NCI-H146 (cell line): ENCODE measurements around the gene RIPOR1.

Source experiments
- DNase-seq: peaks from one replicate; lab custom pipeline; 2025; lab: John Stamatoyannopoulos, UW

The RIPOR1 gene

GRCh38 chr16:67555795-67556212 lies 27.2 kb downstream of the RIPOR1 start:
- DNase-seq: no peak

DNA sequence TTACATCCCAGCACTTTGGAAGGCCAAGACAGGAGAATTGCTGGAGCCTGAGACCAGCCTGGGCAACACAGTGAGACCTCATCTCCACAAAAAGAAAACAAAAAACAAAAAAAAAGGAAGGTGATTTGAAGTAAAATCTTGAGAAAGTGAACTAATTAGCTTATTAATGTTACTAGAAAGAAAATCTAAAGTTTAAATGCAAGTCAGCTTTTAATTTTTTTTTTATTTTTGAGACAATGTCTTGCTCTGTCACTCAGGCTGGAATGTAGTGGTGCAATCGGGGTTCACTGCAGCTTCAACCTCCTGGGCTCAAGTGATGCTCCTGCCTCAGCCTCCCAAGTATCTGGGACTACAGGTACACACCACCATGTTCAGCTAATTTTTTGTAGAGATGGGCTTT lies 30.2 kb downstream of the RIPOR1 start:
- DNase-seq: no peak

DNA sequence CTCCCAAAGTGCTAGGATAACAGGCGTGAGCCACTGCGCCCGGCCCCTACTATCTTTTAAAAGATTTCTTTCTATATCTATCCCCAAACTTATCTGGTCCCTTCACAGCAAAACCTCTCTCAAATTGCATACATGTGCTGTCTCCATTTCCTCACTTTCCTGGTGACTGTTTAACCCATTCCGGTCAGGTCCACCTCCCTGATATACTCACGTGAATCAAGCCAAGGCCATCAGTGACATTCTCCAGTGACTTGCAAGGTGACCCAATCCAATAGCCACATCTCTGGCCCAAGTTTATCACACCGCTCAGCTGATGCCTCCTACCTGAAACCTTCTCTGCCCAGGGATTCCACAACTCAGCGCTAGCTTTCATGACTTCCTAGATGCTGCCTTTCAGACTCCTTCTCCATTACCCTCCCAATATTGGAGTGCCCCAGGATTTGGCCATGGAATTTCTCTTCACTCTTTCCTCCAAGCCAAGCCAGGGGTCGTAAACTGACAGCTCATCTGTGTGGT lies 32.3 kb downstream of the RIPOR1 start:
- DNase-seq: no peak

DNA sequence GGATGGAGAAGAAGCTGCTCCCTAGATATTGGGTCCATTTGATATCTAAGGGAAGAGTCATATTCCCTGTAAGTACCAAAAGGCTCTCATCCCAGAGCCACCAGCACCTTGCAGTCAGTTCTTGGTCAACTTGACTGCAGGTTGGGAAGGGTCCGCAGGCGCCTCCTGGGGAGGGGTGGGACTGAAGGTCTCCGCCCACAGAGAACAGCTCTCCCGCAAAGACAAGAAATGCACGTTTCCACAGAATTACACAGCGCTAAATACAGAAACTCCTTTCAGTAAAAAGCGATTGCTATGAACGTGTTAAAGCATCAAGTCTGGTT lies 32.8 kb downstream of the RIPOR1 start:
- DNase-seq: peak; percentile 49

- DNase-seq: peak; percentile 97
Observed at GRCh38 chr16:67561824-67562525, 33.3 kb downstream of the RIPOR1 start.

DNA sequence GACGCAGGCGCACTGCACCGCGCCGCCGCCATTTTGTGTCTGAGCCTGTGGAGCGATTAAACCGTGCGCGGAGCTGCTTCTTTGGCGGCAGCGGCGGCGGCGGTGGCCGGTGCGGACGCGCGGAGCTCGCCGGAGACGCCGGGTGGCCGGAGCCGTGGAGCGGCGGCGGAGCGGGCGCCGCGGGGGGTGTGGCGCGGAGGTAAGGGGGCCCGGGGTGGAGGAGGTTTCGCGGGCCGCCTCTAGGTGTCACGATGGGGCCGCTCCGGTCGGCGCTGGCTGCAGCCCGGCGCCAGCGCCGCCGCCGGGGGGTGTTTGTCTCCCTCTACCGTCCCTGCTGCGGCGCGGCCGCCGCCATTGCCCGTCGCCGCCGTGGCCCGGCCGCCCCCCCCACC lies 33.9 kb downstream of the RIPOR1 start, which contains the start of gene CTCF:
Gene CTCF, plus strand, starts transcription at position 1 of the 392 bp plus-strand sequence. CDS start 48,307 bp downstream, outside the sequence.
- peak; percentile 73 for DNase-seq

- DNase-seq: peak; percentile 62
Observed at GRCh38 chr16:67562918-67563707, 34.5 kb downstream of the RIPOR1 start.

GRCh38 chr16:67563708-67564468 lies 35.3 kb downstream of the RIPOR1 start:
- DNase-seq: peak; percentile 20

DNA sequence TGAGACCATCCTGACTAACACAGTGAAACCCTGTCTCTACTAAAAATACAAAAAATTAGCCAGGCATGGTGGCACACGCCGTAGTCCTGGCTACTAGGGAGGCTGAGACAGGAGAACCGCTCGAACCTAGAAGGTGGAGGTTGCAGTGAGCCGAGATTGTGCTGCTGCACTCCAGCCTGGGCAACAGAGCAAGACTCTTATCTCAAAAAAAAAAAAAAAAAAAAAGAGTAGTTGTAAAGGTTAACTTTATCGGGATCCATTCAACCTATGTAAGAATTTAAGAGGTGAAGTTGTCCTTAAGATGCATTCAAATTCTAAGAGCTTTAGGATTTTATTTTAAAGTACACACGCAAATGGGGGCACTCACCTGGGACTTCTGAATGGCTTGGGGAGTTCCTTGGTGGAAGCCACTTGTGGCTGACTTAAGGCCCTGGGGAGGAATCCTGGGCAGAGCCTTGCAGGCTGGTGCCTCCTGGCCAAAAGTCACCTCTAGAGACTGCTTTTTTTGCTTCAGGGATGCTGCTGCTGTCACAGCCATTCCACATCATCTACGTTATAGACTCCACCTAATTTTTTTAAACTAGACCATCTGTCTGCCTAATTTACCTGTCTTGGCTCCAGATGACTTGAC lies 37.0 kb downstream of the RIPOR1 start:
- no peak for DNase-seq

- no peak for DNase-seq
Observed at GRCh38 chr16:67571464-67571863, 42.8 kb downstream of the RIPOR1 start.

DNA sequence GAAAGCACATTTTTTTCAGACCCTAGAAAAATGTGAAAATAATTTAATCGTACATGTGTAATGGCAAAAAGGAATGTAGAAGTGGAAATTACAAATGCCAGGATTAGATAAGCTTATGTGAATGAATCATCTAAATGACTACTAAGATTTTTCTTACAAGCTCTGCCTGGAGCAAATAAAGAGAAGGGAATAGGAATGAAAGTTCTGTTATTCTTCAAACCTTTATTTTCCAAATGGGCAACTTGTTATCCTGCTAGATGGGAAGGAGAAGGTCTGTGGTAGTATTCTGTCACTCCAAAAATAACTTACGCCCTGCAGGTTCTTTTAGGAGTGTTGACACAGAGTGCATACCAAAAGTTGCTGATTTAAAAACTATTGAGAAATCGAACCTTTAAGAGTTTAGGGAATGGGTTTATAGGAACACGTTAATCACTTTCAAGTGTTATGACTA lies 43.4 kb downstream of the RIPOR1 start:
- no peak for DNase-seq

GRCh38 chr16:67579686-67580085 lies 51.1 kb downstream of the RIPOR1 start:
- no peak for DNase-seq

DNA sequence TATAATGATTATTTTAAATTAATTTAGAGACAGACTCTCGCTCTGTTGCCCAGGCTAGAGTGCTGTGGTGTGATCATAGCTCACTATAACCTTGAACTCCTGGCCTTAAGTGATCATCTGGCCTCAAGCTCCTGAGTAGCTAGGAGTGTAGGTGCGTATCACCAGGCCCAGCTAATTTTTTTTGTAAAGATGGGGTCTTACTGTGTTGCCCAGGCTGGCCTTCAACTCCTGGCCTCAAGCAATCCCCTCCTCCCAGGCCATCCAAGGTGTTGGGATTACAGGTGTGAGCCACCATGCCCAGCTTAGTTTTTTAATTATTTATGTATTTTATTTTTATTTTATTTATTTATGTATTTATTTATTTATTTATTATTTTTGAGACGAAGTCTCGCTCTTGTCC lies 51.6 kb downstream of the RIPOR1 start:
- DNase-seq: no peak

DNA sequence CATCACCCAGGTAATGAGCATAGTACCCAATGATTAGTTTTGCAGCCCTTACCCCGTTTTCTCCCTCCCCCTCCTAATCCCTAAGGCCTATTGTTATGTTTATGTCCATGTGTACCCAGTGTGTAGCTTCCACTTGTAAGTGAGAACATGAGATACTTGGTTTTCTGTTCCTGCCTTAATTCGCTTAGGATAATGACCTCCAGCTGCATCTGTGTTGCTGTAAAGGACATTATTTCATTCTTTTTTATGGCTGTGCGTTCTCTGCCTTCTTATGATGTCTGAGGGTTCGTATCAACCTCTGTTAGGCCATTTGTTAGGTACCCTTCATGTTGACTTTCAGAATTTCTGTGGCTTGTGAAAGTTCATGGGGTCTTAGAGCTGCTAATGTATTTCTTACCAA lies 64.7 kb downstream of the RIPOR1 start:
- DNase-seq: no peak

DNA sequence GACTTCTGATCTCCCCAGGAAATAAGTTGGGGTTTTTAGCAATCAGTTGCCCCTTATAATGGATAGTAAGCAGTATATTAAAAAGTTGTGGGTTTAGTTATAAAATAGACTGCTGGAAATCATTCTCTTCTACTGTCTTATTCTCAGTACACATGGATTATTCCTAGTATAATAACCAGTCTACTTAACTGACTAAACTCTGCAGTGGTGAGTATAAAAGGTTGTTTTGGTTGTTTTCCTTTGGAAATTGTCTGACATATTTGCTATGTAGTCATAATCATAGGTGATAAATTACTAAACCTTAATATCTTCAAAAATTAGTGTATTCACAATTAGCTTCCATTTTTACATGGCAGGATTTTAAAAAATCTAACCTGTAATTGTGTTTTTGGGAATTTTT lies 65.1 kb downstream of the RIPOR1 start:
- DNase-seq: no peak

DNA sequence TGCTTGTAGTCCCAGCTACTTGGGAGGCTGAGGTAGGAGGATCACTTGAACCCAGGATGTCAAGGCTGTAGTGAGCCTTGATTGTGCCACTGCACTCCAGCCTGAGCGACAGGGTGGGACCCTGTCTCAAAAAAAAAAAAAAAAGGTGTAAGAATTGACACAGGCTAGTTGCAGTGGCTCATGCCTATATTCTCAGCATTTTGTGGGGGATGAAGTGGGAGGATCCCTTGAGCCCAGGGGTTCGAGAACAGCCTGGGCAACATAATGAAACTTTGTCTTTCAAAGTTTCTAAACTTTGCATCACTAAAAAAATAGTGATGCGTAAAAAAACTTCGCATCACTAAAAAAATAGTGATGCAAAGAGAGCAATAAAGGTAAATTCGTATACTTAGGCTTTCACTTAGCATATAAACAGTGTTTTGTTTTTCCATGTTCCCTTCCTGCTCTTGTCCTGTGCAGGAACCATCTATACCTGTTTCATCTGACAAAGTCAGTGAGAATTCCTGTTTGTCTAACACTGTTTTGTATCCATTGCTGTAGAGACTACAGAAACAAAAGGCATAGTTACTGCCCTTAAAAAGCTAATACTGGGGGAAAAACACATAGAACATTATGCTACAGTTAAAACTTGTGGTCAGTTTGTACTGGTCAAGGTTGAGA lies 65.8 kb downstream of the RIPOR1 start:
- DNase-seq: no peak

GRCh38 chr16:67594956-67595355 lies 66.3 kb downstream of the RIPOR1 start:
- no peak for DNase-seq
